GM19328 (cell line): ENCODE results near the gene HILPDA.
"Not testable (repeated sequence)": the region's sequence is repeated elsewhere in the genome, so short reads cannot be mapped to it uniquely, and the experiment has no call there.

Experiments
- ATAC-seq: cut with Tn5 transposase; IDR thresholded peaks from one replicate; pipeline ENCODE4 v1.9.1; 2021; ENCODE audit warnings: mild to moderate bottlenecking, moderate library complexity; ENCODE audit not compliant: unreplicated experiment

The HILPDA gene

GRCh38 chr7:128431221-128431620, 24.5 kb upstream of the HILPDA start:
- no peak for ATAC-seq

GRCh38 chr7:128431754-128432153, 23.9 kb upstream of the HILPDA start:
- ATAC-seq = no peak

GRCh38 chr7:128434413-128435326, 21.0 kb upstream of the HILPDA start:
- no peak for ATAC-seq

- ATAC-seq = no peak
Measured at GRCh38 chr7:128435327-128435686, 20.4 kb upstream of the HILPDA start.

- ATAC-seq = no peak
Measured at GRCh38 chr7:128437426-128438332, 18.0 kb upstream of the HILPDA start.

GRCh38 chr7:128442356-128442755, 13.3 kb upstream of the HILPDA start:
- no peak for ATAC-seq

- ATAC-seq = no peak
Measured at GRCh38 chr7:128443831-128444600, 11.7 kb upstream of the HILPDA start.

GRCh38 chr7:128446306-128446705, 9.4 kb upstream of the HILPDA start:
- no peak for ATAC-seq

- ATAC-seq = no peak
Measured at GRCh38 chr7:128447941-128448564, 7.6 kb upstream of the HILPDA start.

GRCh38 chr7:128448751-128449302, 6.9 kb upstream of the HILPDA start:
- no peak for ATAC-seq

GRCh38 chr7:128450409-128450808, 5.3 kb upstream of the HILPDA start:
- no peak for ATAC-seq

GRCh38 chr7:128450913-128451312, 4.8 kb upstream of the HILPDA start:
- no peak for ATAC-seq

GRCh38 chr7:128452552-128452951, 3.1 kb upstream of the HILPDA start:
- no peak for ATAC-seq

GRCh38 chr7:128453836-128454804, 1.6 kb upstream of the HILPDA start:
- ATAC-seq = no peak

GRCh38 chr7:128454808-128455542, 703 bp upstream of the HILPDA start:
- ATAC-seq = no peak

GRCh38 chr7:128456255-128456725, 612 bp downstream of the HILPDA start:
- peak; percentile 9 for ATAC-seq

- not testable (repeated sequence) for ATAC-seq
Measured at GRCh38 chr7:128457385-128457784, 1.7 kb downstream of the HILPDA start.

- no peak for ATAC-seq
Measured at GRCh38 chr7:128458956-128459355, 3.3 kb downstream of the HILPDA start.
